ENCODE measurements around the gene KRT39.

Gene KRT39

DNA sequence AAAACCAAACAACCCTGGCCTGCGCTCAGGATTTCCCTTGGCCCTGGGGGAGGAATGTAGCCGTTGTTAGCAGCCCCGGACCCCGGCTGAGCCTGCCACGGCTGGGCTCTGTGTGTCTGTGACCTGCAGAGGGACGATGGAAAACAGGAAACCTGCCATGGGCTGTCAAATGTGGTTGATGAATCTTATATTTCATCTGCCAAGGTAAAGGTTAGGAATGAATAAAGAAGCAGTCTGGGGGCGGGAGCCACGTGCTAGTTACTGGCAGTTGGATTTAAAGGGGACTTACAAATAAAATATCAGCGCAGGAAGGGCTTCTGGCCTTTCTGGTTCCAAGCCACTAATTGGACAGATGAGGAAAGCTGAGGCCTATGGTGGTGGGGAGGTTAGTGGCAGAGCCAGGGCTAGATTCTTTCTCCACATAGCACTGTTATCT lies 29.3 kb downstream of the KRT39 start, which contains the start of gene KRT23:
TSS of gene KRT23 (minus strand) at position 263 of the 436 bp plus-strand sequence. CDS start 1,043 bp downstream, outside the sequence.
- H3K4me3 ChIP-seq (ENCODE audit: control insufficient read depth, low read depth, low read length): no peak within 1 kb of the TSS
- no peak for TF ChIP-seq CTCF (conservative IDR thresholded peaks at IDR 0.05; ENCODE audit: control insufficient read depth, insufficient read depth, low read depth, low read length)
- no peak for DNase-seq (ENCODE audit: low read depth)

DNA sequence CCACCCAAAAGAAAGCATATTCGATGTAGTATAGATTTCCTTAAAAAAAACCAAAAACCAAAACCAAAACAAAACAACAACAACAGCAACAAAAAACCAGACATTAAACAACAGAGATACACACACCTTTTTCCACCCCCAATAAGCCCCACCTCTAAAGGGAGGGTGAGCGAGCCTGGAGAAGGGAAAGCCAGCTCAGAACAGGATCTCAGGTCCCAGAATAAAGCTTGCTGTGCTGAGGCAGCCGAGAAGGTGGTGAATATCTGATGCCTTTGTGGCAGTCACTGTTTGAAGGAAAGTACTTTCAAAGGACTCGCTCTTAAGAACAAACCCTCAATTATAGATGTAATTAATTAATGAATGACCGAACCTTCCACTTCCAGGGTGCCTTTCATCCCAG lies 29.8 kb downstream of the KRT39 start:
- H3K4me3 ChIP-seq (ENCODE audit: control insufficient read depth, low read depth, low read length): no peak overlapping the region
- no peak for TF ChIP-seq CTCF (conservative IDR thresholded peaks at IDR 0.05; ENCODE audit: control insufficient read depth, insufficient read depth, low read depth, low read length)
- no peak for DNase-seq (ENCODE audit: low read depth)

DNA sequence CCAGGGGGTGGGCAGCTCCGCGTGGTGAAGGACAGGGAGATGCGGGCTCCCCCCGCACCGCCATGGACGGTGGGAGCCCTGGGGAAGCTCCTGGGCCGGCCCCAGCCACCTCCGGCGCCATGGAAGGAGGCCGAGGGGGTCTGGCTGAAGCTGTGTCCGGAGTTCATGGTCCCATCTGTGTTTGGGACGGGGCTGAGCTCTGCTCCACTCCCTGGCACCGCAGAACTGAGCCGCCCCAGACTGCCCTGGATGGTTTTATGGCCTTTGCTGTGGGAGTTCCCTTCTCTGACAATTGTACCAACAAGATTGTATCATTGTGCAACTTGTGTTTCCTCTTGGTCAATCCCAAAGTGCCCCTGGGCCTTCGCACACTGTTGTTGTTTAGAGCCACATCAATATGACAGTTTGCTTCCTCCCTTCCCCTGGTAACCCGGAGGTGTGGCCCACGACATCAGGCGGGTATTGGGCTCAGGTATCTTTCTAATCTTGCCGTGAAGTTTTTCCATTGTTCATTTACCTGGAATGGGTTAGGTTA lies 30.2 kb downstream of the KRT39 start:
- no peak for DNase-seq (ENCODE audit: low read depth)
- TF ChIP-seq CTCF (conservative IDR thresholded peaks at IDR 0.05; ENCODE audit: control insufficient read depth, insufficient read depth, low read depth, low read length): no peak
- no peak overlapping the region for H3K4me3 ChIP-seq (ENCODE audit: control insufficient read depth, low read depth, low read length)

DNA sequence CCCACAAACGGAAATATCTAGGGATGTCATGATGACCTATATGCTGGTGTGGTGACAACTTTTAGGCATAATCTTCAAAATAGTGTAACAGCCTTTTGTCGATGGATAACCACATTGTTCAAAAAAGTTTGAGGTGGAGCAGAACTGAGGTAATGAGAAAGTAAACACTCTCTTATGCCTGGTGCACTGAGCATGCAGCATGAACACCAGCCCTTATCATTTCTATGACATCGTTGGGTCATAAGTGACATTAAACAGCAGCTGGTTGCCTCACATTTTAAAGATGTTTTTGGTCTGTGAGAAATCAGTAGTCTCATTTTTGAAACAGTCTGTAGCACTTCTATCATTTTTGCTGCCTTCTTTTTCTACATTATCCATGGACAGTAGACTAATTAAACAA lies 31.1 kb downstream of the KRT39 start:
- no peak for DNase-seq (ENCODE audit: low read depth)
- TF ChIP-seq CTCF (conservative IDR thresholded peaks at IDR 0.05; ENCODE audit: control insufficient read depth, insufficient read depth, low read depth, low read length): no peak
- no peak overlapping the region for H3K4me3 ChIP-seq (ENCODE audit: control insufficient read depth, low read depth, low read length)

DNA sequence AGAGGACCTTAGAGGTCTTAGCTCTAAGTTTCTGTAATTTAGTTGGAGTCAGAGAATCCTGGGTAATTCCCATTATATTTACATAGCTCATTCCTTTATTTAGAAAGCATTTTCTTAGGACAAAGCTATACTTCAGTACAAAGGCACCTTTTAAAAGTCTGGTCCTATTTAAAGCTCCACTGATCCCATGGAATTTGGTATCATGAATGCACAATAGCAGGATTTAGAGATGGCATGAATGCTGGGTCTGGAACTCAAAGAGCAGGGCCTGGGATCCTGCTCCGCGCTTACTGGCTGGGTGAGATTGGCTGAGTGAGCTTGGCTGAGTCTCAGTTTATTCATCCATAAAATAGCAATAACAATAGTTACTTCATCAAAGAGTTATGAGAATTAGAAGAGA lies 34.1 kb downstream of the KRT39 start:
- no peak overlapping the region for H3K4me3 ChIP-seq (ENCODE audit: control insufficient read depth, low read depth, low read length)
- DNase-seq (ENCODE audit: low read depth): no peak
- TF ChIP-seq CTCF (conservative IDR thresholded peaks at IDR 0.05; ENCODE audit: control insufficient read depth, insufficient read depth, low read depth, low read length): no peak

DNA sequence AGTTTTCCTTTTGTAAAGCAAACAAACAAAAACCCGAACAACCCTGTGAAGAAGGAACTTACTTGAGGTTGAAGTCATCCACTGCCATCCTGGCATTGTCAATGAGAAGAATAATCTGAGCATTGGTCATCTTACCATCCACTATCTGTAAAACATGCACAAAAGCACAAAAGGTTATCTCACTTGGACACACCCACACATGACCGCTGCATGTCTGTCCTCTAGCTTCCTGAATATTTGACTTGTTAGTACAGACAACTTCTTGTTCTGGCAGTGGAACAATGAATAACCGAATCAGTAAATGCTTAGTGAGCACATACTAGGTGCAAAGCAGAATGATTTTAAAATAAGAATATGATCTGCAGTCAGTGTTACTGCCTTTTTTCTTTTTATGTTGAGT lies 35.4 kb downstream of the KRT39 start:
- DNase-seq (ENCODE audit: low read depth): no peak
- H3K4me3 ChIP-seq (ENCODE audit: control insufficient read depth, low read depth, low read length): no peak overlapping the region
- no peak for TF ChIP-seq CTCF (conservative IDR thresholded peaks at IDR 0.05; ENCODE audit: control insufficient read depth, insufficient read depth, low read depth, low read length)

DNA sequence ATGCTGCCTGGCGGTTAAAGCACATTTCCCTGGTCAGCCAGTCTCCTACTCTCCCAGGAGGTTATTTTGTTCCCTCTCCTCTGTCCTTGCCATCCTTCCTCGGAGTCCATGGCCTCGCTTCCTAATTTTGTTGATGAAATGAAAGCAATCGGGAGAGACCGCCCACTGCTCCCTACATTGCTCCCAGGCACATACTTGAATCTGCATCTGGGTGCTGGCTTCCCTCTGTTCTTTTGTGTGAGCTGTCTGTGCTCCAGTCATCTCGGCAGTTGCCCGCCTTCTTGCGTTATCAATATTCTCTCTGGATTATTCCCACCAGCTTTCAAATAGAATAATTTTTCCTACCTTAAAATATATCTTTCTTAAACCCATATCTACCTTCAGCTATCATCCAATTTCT lies 40.4 kb downstream of the KRT39 start:
- no peak overlapping the region for H3K4me3 ChIP-seq (ENCODE audit: control insufficient read depth, low read depth, low read length)
- DNase-seq (ENCODE audit: low read depth): no peak
- TF ChIP-seq CTCF (conservative IDR thresholded peaks at IDR 0.05; ENCODE audit: control insufficient read depth, insufficient read depth, low read depth, low read length): no peak
